Measurements from ENCODE around the gene TOMM70. TPM values are rescaled to one million over a fixed set of nuclear protein-coding genes. Genes with fewer than 3 reads are reported as not detected.
A peak's percentile ranks its signal among the peaks of the same experiment; 100 is the strongest.

Gene TOMM70
- total RNA-seq, 1 donor from 2014 or later: 44.6 TPM

DNA sequence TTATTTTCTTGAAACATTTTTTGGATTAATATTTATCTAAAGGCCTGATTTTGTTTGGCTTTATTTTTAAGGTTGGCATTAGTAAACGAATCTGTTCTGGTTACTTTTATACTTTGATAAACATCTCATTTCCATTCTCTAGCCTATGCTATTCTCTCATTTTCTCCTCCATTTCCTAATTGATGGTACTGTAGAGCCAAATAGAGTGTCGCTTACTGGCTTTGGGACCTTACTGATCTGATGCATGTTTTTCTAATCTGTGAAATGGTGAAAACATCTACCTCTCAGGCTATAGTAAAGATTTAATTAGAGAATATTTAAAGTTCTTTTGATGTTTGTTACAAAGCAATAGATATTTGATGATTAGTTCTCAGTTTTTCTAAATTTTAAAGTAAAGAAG lies 2.0 kb upstream of the TOMM70 start:
- H3K27me3 Mint-ChIP-seq: no peaks in the 10 kb centered on the region
- peaks cover 5% of the 10 kb centered on the region for H3K9me3 Mint-ChIP-seq
- peak overlapping the region; percentile 96 for H3K27ac Mint-ChIP-seq
- no peak for DNase-seq (ENCODE audit: extremely low spot score, unreplicated experiment)
- TF ChIP-seq, protein P1, sequence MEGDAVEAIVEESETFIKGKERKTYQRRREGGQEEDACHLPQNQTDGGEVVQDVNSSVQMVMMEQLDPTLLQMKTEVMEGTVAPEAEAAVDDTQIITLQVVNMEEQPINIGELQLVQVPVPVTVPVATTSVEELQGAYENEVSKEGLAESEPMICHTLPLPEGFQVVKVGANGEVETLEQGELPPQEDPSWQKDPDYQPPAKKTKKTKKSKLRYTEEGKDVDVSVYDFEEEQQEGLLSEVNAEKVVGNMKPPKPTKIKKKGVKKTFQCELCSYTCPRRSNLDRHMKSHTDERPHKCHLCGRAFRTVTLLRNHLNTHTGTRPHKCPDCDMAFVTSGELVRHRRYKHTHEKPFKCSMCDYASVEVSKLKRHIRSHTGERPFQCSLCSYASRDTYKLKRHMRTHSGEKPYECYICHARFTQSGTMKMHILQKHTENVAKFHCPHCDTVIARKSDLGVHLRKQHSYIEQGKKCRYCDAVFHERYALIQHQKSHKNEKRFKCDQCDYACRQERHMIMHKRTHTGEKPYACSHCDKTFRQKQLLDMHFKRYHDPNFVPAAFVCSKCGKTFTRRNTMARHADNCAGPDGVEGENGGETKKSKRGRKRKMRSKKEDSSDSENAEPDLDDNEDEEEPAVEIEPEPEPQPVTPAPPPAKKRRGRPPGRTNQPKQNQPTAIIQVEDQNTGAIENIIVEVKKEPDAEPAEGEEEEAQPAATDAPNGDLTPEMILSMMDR (conservative IDR thresholded peaks at IDR 0.05): no peak
- H3K4me3 Mint-ChIP-seq: peak overlapping the region; percentile 95
- H3K36me3 Mint-ChIP-seq: peaks cover 22% of the 10 kb centered on the region
- H3K4me1 Mint-ChIP-seq (ENCODE audit: unreplicated experiment): peaks cover 22% of the 10 kb centered on the region

DNA sequence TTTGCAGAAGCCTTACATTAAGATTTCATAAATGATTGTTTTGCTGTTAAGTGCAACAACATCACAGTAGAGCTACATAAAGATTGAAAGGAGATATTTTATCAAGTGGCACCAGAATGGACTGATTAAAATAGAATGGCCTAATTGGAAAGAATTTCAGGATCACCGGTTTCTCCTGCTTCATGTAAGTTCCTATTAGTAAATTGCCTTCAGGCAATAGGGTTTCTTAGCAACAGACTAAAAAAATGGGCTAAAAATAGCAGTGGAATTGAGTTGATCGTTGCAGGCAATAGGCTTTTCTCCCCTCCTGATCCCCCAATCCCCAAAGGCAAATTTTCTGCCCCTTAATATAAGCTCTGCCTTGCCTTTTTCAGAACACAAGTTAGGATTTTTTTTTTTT lies 1.4 kb upstream of the TOMM70 start:
- Mint-ChIP-seq H3K4me3 (peak overlapping the region; percentile 95), H3K36me3 (peaks cover 16% of the 10 kb centered on the region), H3K27ac (peak overlapping the region; percentile 96), H3K4me1 (ENCODE audit: unreplicated experiment) (peaks cover 22% of the 10 kb centered on the region), H3K9me3 (peaks cover 5% of the 10 kb centered on the region), H3K27me3 (no peaks in the 10 kb centered on the region)
- DNase-seq (ENCODE audit: extremely low spot score, unreplicated experiment): no peak
- TF ChIP-seq, protein P1 (conservative IDR thresholded peaks at IDR 0.05): no peak

DNA sequence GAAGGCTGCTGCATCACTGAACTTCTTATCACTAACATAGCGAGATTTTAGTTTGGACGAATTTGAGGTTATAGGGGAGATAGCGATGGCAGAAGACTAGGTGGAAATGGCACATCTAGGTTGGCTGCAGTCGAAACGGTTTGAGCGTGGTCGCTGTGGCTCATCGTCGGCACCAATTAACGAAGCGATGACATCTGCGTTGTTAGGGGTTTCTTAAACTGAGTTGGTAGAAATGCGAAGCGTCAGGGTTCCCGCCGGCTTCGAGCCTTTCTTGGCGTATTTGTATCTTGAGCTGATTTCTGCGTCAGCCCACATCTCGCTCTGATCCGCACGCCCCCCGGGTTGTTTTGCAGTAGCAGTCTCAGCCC lies 769 bp upstream of the TOMM70 start:
- H3K9me3 Mint-ChIP-seq: peaks cover 5% of the 10 kb centered on the region
- no peaks in the 10 kb centered on the region for H3K27me3 Mint-ChIP-seq
- peaks cover 22% of the 10 kb centered on the region for H3K4me1 Mint-ChIP-seq (ENCODE audit: unreplicated experiment)
- TF ChIP-seq, protein P1 (conservative IDR thresholded peaks at IDR 0.05): no peak
- H3K27ac Mint-ChIP-seq: peak overlapping the region; percentile 96
- no peak for DNase-seq (ENCODE audit: extremely low spot score, unreplicated experiment)
- H3K4me3 Mint-ChIP-seq: peak overlapping the region; percentile 95
- peaks cover 11% of the 10 kb centered on the region for H3K36me3 Mint-ChIP-seq

DNA sequence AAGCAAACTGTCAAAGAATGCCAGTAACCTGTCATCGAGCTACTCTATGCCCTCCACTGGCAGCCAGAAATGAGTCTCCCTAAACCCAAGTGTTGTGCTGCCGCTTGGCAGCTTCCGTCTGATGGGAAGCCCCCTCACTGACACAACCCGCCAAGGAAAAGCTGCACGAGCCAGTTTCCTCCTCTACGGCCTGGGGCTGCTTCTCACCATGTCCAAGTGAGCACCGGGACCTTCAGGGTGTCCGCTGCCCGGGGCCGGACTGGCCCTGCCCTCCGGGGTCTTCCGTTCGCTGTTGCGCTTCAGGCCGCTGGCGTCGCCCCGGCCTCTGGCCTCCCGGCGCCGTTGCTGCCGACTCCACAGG lies 490 bp downstream of the TOMM70 start:
- Mint-ChIP-seq H3K36me3 (peaks cover 6% of the 10 kb centered on the region), H3K4me3 (peak overlapping the region; percentile 95), H3K27me3 (no peaks in the 10 kb centered on the region), H3K9me3 (no peaks in the 10 kb centered on the region), H3K4me1 (ENCODE audit: unreplicated experiment) (peaks cover 19% of the 10 kb centered on the region), H3K27ac (peak overlapping the region; percentile 83)
- TF ChIP-seq, protein P1 (conservative IDR thresholded peaks at IDR 0.05): no peak
- peak; percentile 72 for DNase-seq (ENCODE audit: extremely low spot score, unreplicated experiment)

DNA sequence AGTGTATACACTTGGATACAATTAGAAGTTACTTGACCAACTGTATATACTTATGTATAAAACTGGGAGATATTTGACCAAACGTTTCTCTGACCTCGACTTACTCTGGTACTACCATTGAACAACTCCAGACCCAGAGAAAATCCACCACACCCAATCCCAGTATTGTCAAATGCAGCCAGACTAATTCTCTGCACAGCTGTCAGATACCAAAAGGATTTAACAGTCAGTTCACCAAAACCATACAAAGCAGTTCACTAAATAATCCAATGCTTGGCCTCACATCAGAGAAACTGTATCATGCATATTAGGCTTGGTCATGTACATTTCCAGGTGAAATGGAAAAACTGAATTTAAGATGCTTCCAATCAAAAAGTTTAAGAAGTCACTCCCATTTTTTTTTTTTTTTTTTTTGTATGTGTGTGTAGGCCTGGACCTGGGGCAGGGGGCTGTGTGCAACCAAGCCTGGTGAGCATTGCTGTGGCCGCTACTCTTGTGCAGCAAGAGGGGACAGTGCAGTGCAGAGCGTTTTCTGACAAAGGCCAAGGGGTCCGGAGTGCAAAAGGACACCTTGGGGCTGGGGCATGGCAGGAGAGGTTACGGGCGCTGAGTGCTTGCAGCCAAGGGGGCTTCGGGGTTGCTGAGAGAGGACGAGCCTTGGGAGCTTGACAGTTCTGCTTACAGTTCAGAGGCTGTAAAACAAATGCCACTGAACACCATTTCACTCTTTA lies 1.4 kb downstream of the TOMM70 start:
- TF ChIP-seq, protein P1 (conservative IDR thresholded peaks at IDR 0.05): no peak
- peak overlapping the region; percentile 83 for H3K27ac Mint-ChIP-seq
- H3K27me3 Mint-ChIP-seq: no peaks in the 10 kb centered on the region
- no peaks in the 10 kb centered on the region for H3K9me3 Mint-ChIP-seq
- H3K4me1 Mint-ChIP-seq (ENCODE audit: unreplicated experiment): peaks cover 19% of the 10 kb centered on the region
- peak overlapping the region; percentile 95 for H3K4me3 Mint-ChIP-seq
- DNase-seq (ENCODE audit: extremely low spot score, unreplicated experiment): no peak
- peaks cover 4% of the 10 kb centered on the region for H3K36me3 Mint-ChIP-seq

Measured in type B pancreatic cell (in vitro differentiated cells).